DMS53 treated with DMSO at 0.1 percent for 48 hours (cell line): ENCODE results near the gene COL17A1.

Experiments used
- DNase-seq: peaks from one replicate; lab custom pipeline; 2025; ENCODE audit not compliant: unreplicated experiment; lab: John Stamatoyannopoulos, UW

COL17A1 gene

DNA sequence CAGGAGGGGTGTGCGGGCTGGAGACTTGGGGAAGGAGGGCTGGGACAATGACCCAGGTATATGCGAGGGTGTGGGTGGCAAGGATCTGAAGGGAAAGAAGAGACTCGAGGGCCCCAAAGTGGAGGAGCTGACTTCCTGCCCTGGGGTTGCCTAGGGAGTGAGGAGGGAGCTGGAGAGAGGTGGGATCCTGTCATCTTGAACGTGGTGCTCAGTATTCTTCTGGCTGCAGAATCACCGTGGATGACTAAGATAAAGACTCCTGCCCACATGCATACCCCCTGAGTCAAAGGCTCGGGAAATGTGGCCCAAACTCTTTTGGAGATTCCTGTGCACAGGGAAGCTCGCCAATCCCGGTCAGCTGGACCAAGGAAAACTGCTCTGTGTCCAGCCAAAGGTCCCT, 31.2 kb downstream of the COL17A1 start:
- no peak for DNase-seq

- no peak for DNase-seq
Measured at GRCh38 chr10:104053201-104053600, 32.5 kb downstream of the COL17A1 start.

DNA sequence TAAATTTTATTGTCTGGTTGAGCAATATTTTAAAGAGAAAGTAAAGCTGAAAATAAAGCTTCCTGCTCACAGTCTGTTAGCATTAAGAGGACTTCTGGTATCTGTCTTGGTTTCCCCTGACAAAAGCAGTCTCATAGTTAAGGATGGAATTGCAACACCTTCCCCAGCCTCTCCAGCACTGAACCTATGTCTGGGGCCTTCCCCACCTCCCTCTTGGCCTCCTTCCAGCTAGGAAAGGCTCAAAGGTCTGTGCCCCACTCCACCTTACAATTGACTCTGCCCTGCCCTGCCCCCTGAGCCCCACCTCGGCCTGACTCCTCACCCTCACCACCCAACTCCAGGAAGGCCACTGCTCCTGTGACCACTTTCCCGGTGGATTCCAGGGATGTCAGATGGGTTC, 33.2 kb downstream of the COL17A1 start:
- no peak for DNase-seq

- no peak for DNase-seq
Measured at GRCh38 chr10:104049504-104050250, 36.0 kb downstream of the COL17A1 start.

- DNase-seq: no peak
Measured at GRCh38 chr10:104046651-104047050, 39.0 kb downstream of the COL17A1 start.

- peak; percentile 24 for DNase-seq
Measured at GRCh38 chr10:104045151-104046089, 40.3 kb downstream of the COL17A1 start.

DNA sequence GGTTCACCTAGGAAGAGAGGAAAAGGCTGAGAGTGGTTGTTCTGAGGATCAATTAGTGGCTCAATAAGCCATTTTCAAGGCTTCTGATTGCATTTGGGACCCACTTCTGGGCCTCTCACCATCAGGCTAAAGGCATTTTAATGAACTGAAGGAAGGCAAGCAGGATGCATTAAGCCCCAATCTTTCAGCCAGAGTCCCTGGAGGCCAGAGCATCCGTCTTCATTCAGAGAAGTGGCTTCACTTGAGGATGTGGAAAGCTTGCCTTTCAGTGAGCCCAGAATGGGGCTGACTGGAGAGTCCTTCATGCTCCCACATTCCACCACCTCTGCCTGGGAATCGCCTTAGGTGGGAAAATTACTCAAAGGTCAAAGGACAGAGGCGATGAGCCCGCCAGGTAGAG, 41.8 kb downstream of the COL17A1 start:
- no peak for DNase-seq

DNA sequence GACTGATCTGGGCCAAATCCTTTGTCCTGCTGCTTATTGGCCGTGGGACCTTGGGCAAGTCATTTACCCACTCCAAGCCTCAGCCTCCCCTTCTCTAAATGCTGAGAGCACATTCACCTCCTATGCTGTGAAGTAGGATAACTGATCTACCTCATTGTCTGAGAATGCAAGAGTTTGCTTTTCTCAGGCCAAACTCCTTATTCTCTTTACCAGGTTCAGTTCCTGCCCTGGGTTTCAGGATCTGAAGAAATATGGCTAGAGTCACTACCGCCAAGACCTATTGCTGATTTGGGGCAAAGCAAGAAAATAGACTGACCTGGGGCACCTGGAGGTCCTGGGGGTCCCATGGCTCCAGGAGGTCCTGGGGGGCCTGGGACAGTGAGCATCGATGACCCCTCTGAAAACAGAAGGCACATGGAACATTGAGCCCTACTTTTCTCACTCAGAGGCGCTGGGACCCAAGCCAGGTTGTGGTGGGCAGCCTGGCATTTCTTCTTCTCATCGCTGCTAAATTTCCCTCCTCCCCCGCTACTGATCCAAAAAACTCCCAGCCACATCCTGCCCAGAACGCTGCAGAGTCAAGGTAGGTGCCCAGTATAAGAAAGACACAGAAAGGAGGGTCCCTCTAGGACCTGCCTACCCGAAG, 42.4 kb downstream of the COL17A1 start:
- DNase-seq: no peak

DNA sequence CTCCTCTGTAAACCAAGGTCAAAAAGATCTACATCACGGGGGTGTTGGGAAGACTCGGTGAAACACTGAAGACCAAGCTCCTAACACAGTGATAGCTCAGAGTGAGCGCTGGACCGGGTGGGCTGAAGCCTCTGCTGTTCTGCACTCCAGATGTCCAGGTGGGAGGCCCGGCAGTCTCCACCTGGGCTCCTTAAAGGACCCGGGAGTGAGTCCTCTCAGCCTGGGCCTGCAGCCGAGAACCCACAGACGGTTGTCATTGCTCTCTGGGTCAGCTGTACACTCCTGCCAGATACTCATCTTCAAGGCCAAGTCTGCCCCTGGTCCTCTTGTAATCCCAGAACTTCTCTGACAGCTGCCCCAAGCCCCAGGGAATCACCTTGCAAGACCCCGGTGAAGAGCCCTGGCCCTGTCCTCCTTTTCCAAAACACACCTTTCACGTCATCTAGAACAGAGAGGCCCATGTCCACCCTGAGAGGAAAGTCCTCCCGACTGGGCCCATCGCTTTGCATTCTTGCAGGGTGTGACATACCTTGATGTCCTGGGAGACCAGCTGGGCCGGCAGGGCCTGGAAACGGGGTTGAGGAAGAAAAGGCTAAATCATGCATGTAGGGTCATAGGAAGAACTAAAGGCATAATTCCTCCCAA, 43.7 kb downstream of the COL17A1 start:
- no peak for DNase-seq

- DNase-seq: no peak
Measured at GRCh38 chr10:104040862-104041789, 44.6 kb downstream of the COL17A1 start.

DNA sequence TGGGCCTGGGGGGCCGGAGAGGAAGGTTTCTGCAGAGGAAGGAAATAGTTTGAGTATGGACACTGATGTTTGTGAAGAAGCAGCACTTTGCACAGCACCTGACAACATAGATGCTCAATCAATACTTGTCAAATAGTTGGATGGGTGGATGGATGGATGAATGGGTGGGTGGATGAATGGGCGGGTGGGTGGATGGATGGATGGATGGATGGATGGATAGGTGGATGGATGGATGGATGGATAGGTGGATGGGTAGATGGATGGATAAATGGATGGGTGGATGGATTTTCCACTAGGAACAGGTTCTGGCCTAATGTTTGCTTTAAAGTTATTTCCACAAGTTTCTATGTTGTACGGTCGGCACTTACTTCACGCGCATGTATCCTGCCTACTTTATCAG, 45.3 kb downstream of the COL17A1 start:
- no peak for DNase-seq

DNA sequence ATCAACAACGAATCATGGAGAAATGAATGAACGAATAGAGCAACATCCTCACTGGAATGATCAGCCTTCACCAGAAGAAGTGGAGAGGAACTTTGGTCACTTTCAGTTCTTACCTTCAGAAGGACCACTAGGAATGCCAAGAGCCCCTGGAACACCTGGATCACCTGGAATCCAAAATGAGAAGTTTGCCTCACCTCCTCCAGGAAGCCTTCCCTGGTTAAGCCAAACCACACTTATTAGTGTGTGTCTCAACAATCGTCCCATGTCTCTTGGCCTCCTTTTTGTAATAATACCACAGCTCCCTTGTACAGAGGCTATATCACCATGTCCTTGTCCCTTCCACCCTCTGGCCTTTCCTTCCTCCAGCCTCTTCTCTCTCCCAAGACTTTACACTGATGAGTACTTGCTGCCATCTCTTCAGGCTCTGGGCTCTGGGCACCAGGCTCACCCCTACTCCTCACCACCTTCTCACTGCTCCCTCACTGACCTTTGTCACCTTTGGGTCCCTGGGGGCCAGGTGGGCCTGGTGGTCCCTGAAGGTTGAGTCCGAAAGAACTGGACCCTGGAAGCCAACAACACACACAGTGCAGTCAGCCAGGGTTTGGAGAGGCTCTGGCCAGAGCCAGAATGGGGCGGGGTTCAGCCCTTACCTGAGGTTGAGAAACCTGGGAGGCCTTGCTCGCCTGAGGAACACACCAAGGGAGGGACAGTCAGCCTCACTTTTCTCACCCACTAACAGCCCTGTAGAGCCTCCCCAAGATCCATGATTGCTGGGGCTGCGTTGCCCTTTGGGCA, 46.5 kb downstream of the COL17A1 start:
- no peak for DNase-seq

GRCh38 chr10:104038537-104038936, 47.1 kb downstream of the COL17A1 start:
- DNase-seq: no peak

GRCh38 chr10:104037261-104037951, 48.3 kb downstream of the COL17A1 start:
- no peak for DNase-seq

GRCh38 chr10:104036518-104037260, 49.0 kb downstream of the COL17A1 start:
- no peak for DNase-seq

DNA sequence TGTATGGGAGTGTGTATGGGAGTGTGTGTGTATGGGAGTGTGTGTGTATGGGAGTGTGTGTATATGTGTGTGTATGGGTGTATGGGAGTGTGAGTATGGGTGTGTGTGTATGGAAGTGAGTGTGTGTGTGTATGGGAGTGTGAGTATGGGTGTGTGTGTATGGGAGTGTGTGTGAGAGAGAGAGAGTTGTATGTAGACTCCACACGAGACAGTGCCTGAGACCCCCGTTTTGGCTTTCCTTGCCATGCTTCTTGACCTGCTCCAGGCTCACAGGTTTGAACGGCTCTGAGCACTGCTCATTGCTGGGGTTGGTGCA, 49.7 kb downstream of the COL17A1 start:
- no peak for DNase-seq

- DNase-seq: no peak
Measured at GRCh38 chr10:104035194-104036068, 50.2 kb downstream of the COL17A1 start.
